Epithelial cell of esophagus (primary cell): ENCODE results near the gene RLBP1.

Experiments used
- DNase-seq: peaks from one replicate; pipeline ENCODE4 v3.0.0; 2010; ENCODE audit warnings: low read depth
- H3K4me3 ChIP-seq: 2 replicates; pipeline ENCODE4 v1.5.1; 2011; ENCODE audit warnings: mild to moderate bottlenecking, low read length, control low read depth
- TF ChIP-seq, protein P1 (sequence below): IDR thresholded peaks from 2 replicates; pipeline ENCODE4 v1.5.1; 2011; ENCODE audit warnings: low read depth, mild to moderate bottlenecking, low read length, control low read depth, inconsistent platforms; ENCODE audit not compliant: insufficient read depth; ENCODE audit errors: missing control alignments

Gene RLBP1

DNA sequence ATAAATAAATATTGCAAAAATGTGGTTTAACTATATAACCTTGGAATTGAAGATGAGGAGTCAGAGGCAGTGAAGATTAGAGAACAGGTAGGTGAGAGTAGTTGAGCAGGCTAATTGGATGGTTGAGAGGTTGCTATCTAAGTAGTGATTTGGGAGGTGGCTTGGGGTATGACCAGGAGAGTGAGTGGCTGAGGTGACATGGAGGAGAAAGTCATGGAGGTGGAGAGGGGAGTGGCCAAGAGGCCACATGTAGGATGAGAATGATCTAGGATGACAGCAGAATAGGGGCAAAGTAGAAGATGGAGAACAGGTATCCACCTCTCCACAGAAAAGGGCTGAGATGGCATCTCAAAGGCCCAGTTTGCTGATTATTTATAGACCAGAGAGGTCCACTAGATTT is 10.5 kb upstream of the RLBP1 start:
- H3K4me3 ChIP-seq, result no peak overlapping the region
- TF ChIP-seq, protein P1, sequence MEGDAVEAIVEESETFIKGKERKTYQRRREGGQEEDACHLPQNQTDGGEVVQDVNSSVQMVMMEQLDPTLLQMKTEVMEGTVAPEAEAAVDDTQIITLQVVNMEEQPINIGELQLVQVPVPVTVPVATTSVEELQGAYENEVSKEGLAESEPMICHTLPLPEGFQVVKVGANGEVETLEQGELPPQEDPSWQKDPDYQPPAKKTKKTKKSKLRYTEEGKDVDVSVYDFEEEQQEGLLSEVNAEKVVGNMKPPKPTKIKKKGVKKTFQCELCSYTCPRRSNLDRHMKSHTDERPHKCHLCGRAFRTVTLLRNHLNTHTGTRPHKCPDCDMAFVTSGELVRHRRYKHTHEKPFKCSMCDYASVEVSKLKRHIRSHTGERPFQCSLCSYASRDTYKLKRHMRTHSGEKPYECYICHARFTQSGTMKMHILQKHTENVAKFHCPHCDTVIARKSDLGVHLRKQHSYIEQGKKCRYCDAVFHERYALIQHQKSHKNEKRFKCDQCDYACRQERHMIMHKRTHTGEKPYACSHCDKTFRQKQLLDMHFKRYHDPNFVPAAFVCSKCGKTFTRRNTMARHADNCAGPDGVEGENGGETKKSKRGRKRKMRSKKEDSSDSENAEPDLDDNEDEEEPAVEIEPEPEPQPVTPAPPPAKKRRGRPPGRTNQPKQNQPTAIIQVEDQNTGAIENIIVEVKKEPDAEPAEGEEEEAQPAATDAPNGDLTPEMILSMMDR, result no peak
- DNase-seq, result no peak

DNA sequence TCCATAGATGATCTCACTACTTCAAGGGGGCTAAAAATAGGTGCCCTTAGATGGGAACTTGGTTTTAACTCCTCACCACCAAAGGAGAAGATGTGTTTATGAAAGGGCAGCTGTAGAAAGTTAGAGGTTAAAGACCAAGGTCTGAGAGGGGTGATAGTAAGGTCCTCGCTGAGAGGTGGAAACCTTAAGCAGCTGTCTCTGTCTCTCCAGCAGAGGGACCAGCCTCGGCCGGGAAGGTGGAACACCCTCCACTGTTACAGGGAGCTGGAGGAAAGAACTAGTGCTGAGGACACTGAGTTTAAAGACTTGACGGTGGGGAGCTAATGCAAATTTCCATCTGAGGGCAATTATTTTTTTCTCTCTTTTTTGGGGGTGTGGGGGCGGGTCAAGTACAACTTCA is 8.9 kb upstream of the RLBP1 start:
- no peak for DNase-seq
- TF ChIP-seq, protein P1, result no peak
- H3K4me3 ChIP-seq, result no peak overlapping the region

DNA sequence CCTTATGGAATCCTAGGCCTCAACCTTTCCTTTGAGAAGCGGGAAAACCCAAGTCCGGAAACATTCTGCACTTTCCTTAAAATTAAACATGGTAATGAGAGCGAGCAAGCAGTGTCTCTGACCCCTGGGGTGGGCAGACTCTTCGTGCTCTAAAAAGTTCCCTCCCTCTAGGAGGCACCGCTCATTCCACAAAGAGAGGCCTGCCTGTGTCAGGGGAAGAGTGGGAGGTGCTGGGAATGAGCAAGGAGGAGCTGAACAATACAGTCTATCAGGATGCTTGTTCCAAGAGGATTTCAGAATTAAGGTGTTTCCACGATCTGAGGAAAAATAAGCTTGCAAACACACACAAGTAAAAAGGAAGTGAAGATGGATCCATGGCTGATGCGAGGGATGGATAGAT is 6.0 kb upstream of the RLBP1 start:
- no peak for DNase-seq
- no peak overlapping the region for H3K4me3 ChIP-seq
- TF ChIP-seq, protein P1, result no peak

DNA sequence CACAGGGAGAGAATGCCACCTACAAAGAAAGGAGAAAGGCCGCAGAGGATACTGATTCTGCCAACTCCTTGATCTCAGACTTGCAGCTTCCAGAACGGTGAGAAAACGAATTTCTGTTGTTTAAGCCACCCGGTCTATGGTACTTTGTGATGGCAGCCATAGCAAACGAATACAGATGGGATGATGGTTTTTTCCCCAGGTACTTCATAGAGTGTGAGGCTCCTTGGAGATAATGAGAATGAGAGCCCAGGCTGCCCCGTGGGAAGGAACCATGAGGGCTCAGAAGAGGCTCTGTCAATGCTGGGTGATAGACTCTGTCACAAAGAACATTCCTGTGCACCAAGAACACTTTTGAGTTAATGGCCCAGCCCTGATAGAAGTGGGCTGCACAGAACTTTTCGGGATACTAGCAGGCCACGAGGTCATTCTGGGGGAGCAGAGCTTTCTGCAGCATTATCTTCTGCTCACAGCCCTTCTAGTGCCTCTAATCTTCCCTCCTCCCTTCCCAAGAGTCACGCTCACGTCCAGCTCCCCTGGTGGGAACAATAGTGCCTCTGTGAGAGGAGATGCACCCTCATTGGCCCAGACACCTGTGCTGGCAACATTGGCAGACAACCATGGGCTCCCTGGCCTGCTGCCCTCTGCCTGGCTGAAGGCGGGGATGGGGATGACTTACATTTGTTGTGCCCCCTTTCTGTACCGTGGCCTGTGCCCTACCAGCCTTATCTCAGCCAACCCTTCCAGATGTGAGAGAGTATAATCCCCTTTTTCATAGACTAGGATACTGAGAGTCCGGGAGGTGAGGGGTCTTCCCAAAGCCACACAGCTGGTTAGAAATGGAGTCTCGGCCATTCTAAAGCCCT is 5.2 kb upstream of the RLBP1 start:
- DNase-seq, result no peak
- TF ChIP-seq, protein P1, result no peak
- H3K4me3 ChIP-seq, result no peak overlapping the region

DNA sequence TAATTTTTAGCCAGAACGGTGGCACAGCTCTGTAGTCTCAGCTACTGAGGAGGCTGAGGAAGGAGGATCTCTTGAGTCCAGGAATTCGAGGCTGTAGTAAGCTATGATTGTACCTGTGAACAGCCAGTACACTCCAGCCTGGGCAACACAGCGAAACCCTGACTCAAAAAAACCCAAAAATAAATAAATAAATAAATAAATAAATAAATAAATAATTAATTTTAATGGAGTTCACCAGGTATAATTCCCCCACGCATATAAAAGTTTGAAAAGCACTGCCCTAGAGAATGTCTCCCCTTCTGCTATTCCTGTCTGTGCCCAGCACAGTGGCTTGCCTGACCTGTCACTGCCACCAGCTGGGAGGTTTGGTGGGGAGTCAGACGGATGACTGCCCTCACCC is 4.2 kb upstream of the RLBP1 start:
- no peak overlapping the region for H3K4me3 ChIP-seq
- TF ChIP-seq, protein P1, result no peak
- no peak for DNase-seq

DNA sequence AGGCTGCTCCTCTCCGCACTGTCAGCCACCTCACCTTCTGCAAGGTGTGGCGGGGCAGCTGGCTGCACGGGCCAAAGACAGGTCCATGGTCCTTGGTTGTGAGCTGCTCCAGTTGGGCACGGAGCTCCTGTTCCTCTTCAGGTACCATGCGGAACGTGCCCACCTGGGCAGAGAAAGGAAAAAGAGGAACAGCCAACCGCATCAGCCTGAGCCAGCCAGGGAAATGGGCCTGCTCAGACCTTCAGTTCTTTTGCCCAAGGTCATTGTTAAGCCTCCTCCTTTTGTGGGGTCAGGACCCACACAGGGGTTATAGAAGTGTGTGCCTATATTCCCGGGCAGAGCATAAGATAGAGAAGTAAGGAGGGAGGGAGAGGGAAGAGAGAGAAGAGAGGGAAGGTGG is 2.8 kb downstream of the RLBP1 start:
- no peak overlapping the region for H3K4me3 ChIP-seq
- no peak for DNase-seq
- TF ChIP-seq, protein P1, result no peak
